Nephron progenitor cell (in vitro differentiated cells): ENCODE data around the gene ADAM12.

Experiments
- DNase-seq: peaks from one replicate; pipeline ENCODE4 v3.0.0; 2021
- H3K27ac Mint-ChIP-seq: 2 replicates; pipeline ENCODE4 v1.8.0; 2021; ENCODE audit warnings: mild to moderate bottlenecking, moderate library complexity, mixed read lengths
- H3K27me3 Mint-ChIP-seq: 2 replicates; pipeline ENCODE4 v1.8.0; 2021; ENCODE audit warnings: mild to moderate bottlenecking, low read depth, mixed read lengths; ENCODE audit not compliant: poor library complexity
- H3K36me3 Mint-ChIP-seq: 2 replicates; pipeline ENCODE4 v1.8.0; 2021; ENCODE audit warnings: low read depth, mixed read lengths
- H3K4me1 Mint-ChIP-seq: 2 replicates; pipeline ENCODE4 v1.8.0; 2021; ENCODE audit warnings: mixed read lengths
- H3K4me3 Mint-ChIP-seq: 2 replicates; pipeline ENCODE4 v1.8.0; 2021; ENCODE audit warnings: mild to moderate bottlenecking, moderate library complexity, mixed read lengths
- H3K9me3 Mint-ChIP-seq: 2 replicates; pipeline ENCODE4 v1.8.0; 2021; ENCODE audit warnings: mild to moderate bottlenecking, moderate library complexity, mixed read lengths
- CTCF ChIP-seq: fragments of 200-600 bp; sonication (generic); IDR thresholded peaks from 2 replicates; pipeline ENCODE4 v1.5.0; 2021; ENCODE audit warnings: antibody characterized with exemption

ADAM12 gene

DNA sequence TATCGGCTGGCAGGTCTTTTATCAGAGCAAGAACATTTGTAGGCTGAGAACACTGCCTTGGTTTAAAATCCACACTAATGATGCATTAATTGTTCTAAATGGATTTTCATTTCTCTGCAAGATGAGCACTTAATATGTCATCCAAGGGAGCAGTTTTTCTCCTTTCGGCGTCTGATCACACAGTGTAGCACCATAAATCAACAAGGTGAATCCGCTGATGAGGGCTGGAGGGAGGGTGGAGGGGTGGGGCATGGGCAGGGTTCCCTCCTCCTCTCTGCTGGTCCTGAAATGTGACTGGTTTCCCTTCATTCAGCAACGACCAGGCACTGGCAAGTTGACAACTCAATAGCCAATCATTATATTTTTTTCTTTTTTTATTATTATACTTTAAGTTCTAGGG, 45.6 kb downstream of the ADAM12 start:
- Mint-ChIP-seq H3K9me3 (peaks cover 32% of the 10 kb centered on the region), H3K4me1 (peaks cover 1% of the 10 kb centered on the region), H3K27ac (no peak overlapping the region), H3K4me3 (no peak overlapping the region), H3K27me3 (peaks cover 13% of the 10 kb centered on the region), H3K36me3 (no peaks in the 10 kb centered on the region)
- no peak for TF ChIP-seq CTCF
- no peak for DNase-seq

DNA sequence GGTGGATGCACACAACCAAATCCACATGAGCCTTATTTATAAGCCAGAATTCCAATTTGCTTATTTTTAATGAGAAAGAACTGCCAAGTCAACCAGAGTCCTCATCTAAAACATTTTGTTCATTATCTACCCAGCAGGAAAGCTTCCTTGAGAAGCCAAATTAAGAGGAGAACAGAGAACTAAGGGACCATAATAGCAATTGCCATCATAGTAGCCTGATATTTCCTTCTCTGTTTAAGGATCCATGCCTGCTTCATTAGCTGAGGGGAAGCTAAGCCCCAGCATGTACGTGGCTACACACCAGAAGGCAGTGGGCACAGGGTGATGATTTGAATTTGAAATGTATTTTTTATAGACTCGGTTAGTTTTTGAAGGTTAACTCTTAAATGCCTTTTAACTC, 46.8 kb downstream of the ADAM12 start:
- H3K9me3 Mint-ChIP-seq = peaks cover 23% of the 10 kb centered on the region
- DNase-seq = no peak
- no peak overlapping the region for H3K4me3 Mint-ChIP-seq

DNA sequence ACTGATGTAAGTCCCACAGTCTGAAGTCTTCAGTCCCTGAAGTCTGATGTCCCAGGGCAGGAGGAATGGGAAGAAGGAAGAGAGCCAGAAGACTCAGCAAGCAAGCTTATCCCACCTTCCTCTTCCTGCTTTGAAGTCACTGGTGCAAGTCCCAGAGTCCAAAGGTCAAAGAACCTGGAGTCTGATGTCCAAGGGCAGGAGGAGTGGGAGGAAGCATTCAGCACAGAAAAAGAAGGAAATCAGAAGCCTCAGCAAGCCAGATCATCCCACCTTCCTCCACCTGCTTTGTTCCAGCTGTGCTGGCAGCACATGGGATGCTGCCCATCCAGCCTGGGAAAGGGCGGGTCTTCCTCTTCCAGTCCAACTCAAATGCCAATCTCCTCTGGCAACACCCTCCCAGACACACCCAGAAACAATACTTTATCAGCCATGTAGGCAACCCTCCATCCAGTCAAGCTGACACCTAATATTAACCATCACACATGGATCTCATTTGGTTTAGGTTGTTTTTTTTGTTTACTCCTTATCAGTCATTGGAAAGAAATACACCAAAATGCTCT, 50.9 kb downstream of the ADAM12 start:
- Mint-ChIP-seq H3K36me3 (no peaks in the 10 kb centered on the region), H3K27ac (no peak overlapping the region), H3K27me3 (peaks cover 18% of the 10 kb centered on the region), H3K4me3 (no peak overlapping the region), H3K4me1 (peaks cover 44% of the 10 kb centered on the region), H3K9me3 (no peaks in the 10 kb centered on the region)
- no peak for TF ChIP-seq CTCF
- DNase-seq = no peak

More for the DNA sequence above, 46.8 kb downstream of the ADAM12 start:
- H3K4me1 Mint-ChIP-seq = peaks cover 13% of the 10 kb centered on the region
- TF ChIP-seq CTCF = no peak
- no peak overlapping the region for H3K27ac Mint-ChIP-seq
- peaks cover 15% of the 10 kb centered on the region for H3K27me3 Mint-ChIP-seq
- no peaks in the 10 kb centered on the region for H3K36me3 Mint-ChIP-seq

DNA sequence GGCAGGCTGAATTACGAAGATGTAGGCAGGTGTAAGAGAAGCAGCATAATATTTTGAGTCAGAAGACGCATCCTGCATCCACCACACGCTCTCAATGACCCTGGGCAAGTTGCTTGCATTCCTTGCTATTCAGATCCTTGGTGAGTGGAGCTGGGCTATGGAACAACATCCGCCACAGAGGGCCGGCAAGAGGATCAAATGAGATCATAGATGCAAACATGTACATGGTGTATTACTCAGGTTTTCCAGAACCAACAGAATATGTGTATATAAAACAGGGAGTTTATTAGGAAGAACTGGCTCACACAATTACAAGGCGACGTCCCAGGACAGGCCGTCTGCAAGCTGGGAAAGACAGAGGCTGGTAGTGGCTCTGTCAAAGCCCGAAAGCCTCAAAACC, 51.5 kb downstream of the ADAM12 start:
- TF ChIP-seq CTCF = no peak
- H3K9me3 Mint-ChIP-seq = no peaks in the 10 kb centered on the region
- H3K27ac Mint-ChIP-seq = no peak overlapping the region
- no peak overlapping the region for H3K4me3 Mint-ChIP-seq
- no peak for DNase-seq
- no peaks in the 10 kb centered on the region for H3K36me3 Mint-ChIP-seq
- peaks cover 21% of the 10 kb centered on the region for H3K27me3 Mint-ChIP-seq
- H3K4me1 Mint-ChIP-seq = peaks cover 44% of the 10 kb centered on the region

DNA sequence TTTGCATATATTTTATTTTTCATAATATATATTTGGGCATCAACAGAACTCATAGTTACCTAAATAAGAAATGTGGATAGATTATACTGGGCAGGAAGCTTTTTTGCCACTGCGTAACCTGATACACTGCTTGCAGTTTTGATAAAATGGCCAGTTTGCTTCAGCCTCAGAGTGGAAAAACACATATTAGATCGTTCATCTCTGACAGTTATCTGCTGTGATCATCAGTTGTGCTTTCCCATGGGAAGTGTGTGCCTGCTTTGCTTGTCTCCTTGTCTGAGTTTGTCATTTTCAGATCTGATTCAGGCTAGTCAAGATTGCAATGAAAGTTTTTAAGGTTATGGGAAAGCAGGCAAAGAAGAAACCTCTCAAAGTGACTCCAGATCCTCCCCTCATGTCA, 54.0 kb downstream of the ADAM12 start:
- peaks cover 44% of the 10 kb centered on the region for H3K4me1 Mint-ChIP-seq
- H3K9me3 Mint-ChIP-seq = no peaks in the 10 kb centered on the region
- peak overlapping the region; percentile 36 for H3K27ac Mint-ChIP-seq
- DNase-seq = no peak
- H3K27me3 Mint-ChIP-seq = peaks cover 18% of the 10 kb centered on the region
- H3K4me3 Mint-ChIP-seq = no peak overlapping the region
- no peak for TF ChIP-seq CTCF
- no peaks in the 10 kb centered on the region for H3K36me3 Mint-ChIP-seq

GRCh38 chr10:126332576-126332975, 55.7 kb downstream of the ADAM12 start:
- H3K36me3 Mint-ChIP-seq = no peaks in the 10 kb centered on the region
- peaks cover 42% of the 10 kb centered on the region for H3K4me1 Mint-ChIP-seq
- H3K9me3 Mint-ChIP-seq = no peaks in the 10 kb centered on the region
- TF ChIP-seq CTCF = no peak
- no peak overlapping the region for H3K4me3 Mint-ChIP-seq
- no peak for DNase-seq
- no peak overlapping the region for H3K27ac Mint-ChIP-seq
- peaks cover 18% of the 10 kb centered on the region for H3K27me3 Mint-ChIP-seq
